NOMO-1 treated with DMSO at 0.1 percent for 48 hours (cell line): Measurements from ENCODE around the gene FBXL19.

Experiments
- DNase-seq: peaks from one replicate; lab custom pipeline; 2025; ENCODE audit not compliant: unreplicated experiment; lab: John Stamatoyannopoulos, UW

The FBXL19 gene

DNA sequence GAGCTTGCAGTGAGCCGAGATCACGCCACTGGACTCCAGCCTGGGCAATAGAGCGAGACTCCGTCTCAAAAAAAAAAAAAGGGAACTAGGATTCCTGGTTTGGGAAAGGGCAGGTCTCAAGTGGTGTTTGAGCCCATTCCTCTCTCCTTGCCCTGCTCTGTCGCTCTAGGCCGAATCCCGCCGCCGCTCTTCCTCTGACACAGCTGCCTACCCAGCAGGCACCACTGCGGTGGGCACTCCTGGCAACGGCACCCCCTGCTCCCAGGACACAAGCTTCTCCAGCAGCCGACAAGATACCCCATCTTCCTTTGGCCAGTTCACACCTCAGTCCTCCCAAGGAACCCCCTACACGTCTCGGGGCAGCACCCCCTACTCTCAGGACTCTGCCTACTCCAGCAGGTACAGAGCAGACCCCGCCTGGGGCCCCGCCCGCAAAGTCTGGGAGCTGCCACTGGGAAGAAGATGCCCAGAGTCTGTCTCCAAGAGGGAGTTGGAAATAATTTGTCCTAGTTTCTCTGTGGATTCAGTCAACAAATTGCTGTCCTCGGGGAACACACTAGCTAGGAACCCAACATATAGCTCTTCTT is 40.6 kb downstream of the FBXL19 start:
- no peak for DNase-seq

DNA sequence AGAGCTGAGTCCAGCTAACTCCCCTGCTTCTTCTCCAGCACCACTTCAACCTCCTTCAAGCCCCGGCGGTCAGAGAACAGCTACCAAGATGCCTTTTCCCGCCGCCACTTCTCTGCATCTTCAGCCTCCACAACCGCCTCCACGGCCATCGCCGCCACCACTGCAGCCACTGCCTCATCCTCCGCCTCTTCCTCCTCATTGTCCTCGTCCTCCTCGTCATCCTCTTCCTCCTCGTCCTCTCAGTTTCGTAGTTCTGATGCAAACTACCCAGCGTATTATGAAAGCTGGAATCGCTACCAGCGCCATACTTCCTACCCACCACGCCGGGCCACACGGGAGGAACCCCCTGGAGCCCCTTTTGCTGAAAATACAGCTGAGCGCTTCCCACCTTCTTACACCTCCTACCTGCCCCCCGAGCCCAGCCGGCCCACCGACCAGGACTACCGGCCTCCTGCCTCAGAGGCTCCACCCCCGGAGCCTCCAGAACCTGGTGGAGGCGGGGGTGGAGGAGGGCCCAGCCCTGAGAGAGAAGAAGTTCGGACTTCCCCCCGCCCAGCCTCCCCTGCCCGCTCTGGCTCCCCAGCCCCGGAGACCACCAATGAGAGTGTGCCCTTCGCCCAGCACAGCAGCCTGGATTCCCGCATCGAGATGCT is 41.3 kb downstream of the FBXL19 start:
- no peak for DNase-seq

DNA sequence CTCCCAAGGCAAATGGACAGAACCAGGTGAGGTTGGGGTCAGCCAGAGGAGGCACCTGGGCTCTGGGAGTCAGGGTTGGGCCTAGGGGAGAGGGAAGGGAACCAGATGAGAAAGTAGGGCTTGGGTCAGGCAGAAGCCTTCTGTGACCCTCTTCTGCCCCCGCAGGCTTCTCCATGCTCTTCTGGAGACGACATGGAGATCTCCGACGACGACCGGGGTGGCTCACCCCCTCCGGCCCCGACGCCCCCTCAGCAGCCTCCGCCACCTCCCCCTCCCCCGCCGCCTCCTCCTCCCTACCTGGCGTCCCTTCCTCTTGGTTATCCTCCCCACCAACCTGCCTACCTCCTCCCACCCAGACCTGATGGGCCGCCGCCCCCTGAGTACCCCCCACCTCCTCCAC is 42.1 kb downstream of the FBXL19 start:
- DNase-seq, result no peak

DNA sequence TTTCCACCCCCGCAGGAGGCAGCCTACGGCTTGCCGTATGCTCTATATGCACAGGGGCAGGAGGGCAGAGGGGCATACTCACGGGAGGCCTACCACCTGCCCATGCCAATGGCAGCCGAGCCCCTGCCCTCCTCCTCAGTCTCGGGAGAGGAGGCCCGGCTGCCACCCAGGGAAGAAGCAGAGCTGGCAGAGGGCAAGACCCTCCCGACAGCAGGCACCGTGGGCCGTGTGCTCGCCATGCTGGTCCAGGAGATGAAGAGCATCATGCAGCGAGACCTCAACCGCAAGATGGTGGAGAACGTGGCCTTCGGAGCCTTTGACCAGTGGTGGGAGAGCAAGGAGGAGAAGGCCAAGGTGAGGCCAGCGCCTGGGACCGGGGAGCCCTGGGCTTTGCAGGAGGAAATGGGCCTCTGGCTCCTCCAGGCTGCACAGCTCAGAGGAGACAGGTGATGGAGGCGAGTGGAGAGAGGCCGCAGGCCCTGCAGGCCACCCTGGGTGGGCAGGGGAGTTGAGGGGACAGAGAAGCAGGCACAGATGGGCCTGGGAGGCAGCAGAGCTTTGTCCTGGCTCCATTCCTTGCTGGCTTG is 42.8 kb downstream of the FBXL19 start:
- DNase-seq, result no peak

DNA sequence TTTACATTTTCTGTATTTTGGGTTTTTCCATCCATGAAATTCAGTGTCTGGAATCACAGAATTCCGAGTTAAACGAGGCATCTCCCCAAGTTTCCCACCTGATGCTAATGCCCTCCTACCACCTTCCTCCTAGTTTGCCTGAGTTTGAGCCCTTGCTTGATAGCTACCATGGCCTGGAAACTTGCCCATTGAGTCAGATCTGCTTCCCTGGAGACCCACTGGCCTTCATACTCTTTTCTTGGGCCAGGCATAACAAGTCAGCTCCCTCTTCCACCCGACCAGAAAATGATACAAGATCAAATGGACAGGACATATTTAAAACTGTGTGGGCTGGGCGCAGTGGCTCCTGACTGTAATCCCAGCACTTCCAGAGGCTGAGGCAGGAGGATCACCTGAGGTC is 44.4 kb downstream of the FBXL19 start:
- DNase-seq, result no peak

DNA sequence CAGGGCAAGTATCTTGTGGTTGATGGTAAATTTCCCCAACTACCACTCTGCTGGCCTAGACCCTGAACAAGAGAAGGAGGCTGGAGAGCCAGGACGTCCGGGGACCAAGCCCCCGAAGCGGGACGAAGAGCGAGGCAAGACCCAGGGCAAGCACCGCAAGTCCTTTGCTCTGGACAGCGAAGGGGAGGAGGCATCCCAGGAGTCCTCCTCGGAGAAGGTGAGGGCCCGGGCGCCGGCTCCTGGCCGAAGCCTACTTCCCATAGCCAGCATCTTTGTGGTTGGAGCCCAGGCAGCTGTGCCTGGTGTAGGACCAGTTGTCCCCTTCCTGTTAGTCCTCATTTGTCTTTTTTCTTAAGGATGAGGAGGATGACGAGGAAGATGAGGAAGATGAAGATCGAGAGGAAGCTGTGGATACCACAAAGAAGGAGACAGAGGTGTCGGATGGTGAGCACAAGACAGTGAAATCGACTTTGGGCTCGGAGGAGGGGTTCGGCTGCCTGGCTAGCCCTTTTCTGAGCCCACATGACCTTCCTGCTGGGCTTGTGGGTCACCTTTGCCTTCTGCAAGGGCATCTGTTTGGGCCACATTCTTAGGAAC is 46.0 kb downstream of the FBXL19 start:
- no peak for DNase-seq

DNA sequence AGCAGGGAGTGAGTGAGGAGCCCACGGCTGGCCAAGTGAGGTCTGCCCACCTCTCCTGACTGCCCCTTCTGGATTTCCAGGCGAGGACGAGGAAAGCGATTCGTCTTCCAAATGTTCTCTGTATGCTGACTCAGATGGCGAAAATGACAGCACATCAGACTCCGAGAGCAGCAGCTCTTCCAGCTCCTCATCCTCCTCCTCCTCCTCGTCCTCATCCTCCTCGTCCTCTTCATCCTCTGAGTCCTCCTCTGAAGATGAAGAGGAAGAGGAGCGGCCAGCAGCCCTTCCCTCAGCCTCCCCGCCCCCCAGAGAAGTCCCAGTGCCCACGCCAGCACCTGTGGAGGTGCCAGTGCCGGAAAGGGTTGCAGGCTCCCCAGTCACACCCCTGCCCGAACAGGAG is 47.9 kb downstream of the FBXL19 start:
- DNase-seq, result no peak

DNA sequence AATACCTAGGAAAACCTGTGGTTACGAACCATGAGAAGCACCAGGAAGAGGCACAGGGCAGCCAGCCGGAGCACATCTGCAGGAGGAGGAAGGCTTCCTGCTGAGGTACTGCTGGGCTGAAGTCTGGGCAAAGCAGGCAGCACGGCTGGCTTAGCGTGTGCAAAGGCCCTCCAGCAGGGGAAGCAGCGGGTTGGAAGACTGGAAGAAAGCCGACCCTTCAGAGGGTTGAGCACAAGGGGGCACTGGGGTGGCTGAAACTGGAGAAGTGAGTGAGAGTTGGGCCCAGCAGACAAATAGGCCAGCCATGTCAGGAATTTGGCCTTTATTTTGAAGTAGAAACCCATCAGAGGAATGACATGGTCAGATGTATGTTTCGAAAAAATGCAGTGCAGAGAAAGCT is 49.5 kb downstream of the FBXL19 start:
- DNase-seq, result no peak

DNA sequence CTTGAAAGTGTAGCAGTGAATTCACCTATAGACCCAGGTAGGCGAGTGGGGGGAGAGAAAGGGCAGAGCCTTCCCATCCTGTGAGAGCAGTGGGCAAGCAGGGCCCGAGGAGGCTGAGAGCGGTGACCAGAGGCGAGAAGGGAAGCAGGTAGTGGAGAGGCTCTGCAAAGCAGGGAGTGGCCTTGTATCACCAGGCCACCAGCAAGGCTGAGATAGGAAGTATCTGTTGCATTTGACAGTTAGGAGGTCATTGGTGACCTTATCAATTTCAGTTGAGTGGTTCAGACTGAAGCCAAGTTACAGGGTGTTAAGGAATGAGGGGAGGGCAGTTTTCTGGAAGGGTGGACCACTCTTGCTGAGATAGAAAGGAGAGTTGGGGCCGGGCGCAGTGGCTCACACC is 51.0 kb downstream of the FBXL19 start:
- no peak for DNase-seq

DNA sequence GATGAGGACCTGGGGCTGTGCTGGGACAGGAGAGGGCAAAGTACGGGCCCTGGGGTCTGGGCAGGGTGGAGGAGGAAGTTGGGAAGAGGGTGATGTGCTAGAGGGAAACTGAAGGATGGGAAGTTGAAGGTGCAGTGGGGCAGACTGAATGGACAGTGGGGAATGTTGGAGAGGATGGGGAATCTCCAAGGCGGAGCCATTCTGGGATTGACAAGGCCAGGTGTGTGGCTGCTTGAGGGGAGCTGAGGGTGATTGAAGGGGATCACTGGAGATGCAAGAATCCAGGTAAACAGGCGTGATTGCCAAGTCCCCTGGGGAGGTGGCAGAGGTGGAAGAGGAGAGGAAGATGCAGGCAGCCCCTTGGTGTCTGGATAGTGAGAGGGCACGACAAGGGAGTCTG is 53.1 kb downstream of the FBXL19 start:
- no peak for DNase-seq

DNA sequence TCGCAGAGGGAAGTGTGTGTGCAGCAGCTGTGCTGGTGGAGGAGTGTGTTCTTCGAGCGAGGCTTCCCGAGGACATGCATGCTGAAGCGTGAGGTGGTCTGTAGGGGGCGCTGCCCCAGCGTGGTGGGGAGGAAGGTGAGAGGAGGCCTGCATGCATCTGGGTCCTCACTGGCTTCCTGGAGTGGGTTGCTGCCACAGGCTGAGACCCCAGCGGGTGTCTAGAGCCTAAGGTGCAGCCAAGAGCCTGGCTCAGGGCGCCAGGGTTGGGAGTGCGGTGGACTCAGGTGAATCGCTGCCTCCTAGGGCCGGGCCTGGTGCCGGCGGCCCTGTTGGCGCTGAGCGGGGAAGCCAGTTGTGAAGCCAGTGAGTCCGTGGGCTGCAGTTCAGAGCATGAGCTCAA is 54.1 kb downstream of the FBXL19 start:
- no peak for DNase-seq

DNA sequence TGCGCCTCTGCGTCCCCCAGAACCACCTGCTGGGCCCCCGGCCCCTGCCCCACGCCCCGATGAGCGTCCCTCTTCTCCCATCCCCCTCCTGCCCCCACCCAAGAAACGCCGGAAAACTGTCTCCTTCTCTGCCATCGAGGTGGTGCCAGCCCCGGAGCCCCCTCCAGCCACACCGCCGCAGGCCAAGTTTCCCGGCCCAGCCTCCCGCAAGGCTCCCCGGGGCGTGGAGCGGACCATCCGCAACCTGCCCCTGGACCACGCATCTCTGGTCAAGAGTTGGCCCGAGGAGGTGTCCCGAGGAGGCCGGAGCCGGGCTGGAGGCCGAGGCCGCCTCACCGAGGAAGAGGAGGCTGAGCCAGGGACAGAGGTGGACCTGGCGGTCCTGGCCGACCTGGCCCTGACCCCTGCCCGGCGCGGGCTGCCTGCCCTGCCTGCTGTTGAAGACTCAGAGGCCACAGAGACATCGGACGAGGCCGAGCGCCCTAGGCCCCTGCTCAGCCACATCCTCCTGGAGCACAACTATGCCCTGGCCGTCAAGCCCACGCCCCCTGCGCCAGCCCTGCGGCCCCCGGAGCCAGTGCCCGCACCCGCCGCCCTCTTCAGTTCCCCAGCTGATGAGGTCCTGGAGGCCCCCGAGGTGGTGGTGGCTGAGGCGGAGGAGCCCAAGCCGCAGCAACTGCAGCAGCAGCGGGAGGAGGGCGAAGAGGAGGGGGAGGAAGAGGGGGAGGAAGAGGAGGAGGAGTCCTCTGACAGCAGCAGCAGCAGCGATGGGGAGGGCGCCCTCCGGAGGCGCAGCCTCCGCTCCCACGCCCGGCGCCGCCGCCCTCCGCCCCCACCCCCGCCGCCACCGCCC is 56.0 kb downstream of the FBXL19 start:
- DNase-seq, result no peak

DNA sequence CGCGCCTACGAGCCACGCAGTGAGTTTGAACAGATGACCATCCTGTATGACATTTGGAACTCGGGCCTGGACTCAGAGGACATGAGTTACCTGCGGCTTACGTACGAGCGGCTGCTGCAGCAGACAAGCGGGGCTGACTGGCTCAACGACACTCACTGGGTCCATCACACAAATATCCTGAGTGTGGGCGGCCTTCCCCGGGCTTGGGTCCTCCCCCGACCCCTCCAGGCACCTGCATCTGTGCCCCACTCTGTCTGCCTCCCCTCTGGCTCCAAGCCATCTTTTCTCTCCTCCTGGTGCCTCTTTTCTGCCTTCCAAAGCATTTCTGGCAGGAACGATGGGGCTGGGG is 56.6 kb downstream of the FBXL19 start:
- DNase-seq, result no peak

DNA sequence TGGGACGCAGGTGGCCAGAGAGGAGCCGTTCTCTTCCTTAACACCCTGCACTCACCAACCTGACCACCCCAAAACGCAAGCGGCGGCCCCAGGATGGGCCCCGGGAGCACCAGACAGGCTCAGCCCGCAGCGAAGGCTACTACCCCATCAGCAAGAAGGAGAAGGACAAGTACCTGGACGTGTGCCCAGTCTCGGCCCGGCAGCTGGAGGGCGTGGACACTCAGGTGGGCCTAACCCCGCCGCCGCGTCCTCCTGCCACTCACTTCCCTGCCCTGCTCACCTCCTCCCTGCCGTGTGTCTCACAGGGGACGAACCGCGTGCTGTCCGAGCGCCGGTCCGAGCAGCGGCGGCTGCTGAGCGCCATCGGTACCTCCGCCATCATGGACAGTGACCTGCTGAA is 57.1 kb downstream of the FBXL19 start:
- no peak for DNase-seq

DNA sequence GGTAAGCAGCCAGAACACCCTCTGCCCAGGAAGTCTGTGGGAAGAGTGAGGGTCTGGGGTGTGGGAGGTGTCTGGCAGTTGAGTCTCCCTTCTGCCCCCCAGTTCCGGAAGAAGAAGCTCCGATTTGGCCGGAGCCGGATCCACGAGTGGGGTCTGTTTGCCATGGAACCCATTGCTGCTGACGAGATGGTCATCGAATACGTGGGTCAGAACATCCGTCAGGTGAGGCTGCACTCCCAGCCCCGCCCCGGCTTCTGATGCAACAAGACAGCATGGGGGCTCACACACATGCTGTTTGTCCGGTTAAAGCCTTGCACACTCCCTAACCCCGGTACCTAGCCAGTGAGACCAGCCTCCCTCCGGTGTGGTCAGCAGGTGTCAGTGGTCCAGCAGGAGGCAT is 57.6 kb downstream of the FBXL19 start:
- DNase-seq, result no peak

DNA sequence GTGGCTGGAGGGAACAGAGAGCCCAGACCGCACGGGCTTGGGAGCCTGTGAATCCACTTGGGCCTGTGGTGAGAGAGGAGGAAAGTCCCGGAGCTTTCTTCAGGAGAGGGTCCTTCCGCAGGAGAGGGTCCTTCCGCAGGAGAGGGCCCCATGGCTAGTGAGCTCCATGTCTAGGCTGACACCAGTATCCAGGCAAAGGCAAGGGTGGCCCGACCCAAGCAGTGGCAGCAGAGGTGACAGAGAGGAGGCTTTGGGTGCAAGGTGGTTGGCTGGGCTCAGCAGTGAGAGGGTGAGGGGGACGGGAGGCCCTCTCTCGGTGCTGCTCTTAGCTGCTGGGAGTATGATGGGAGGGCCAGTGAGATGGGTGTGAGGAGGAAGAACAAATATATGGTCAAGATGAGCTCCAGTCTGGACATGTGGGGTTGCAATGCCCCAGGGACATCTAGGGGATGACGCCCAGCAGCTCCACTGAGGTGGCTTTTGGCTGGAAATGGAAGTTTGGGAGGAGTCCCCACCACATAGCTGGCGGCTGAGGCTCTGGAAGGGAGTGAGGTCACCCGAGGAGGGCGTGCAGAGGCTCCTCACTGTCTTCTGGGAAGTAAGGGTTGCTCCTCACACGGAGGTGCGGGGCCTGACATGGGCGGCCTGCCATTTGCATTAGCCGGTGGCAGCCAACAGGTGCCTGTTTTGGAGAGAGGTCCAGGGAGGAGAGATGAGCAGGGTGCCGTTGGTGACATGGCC is 59.3 kb downstream of the FBXL19 start:
- no peak for DNase-seq

DNA sequence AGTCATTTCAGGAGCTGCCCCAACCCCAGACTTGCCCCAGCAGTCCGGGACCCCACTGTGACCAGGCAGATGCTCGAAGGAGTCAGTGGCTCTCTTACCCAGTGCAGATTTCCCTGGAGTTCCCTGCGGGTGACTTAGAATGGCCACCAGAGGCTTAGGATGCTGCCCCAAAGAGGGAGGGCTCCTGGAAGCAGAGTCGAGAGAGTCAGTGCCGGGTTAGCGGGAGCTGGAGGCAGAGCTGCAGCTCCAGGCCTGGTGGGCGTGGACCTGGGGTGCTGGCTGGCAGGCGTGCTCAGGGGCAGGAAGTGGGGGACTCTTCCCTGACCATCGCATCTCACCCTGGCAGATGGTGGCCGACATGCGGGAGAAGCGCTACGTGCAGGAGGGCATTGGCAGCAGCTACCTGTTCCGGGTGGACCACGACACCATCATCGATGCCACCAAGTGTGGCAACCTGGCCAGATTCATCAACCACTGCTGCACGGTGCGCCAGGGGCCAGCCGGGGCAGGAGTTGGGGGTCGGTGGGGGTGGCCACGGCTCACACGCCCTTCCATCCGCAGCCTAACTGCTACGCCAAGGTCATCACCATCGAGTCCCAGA is 60.0 kb downstream of the FBXL19 start:
- no peak for DNase-seq

DNA sequence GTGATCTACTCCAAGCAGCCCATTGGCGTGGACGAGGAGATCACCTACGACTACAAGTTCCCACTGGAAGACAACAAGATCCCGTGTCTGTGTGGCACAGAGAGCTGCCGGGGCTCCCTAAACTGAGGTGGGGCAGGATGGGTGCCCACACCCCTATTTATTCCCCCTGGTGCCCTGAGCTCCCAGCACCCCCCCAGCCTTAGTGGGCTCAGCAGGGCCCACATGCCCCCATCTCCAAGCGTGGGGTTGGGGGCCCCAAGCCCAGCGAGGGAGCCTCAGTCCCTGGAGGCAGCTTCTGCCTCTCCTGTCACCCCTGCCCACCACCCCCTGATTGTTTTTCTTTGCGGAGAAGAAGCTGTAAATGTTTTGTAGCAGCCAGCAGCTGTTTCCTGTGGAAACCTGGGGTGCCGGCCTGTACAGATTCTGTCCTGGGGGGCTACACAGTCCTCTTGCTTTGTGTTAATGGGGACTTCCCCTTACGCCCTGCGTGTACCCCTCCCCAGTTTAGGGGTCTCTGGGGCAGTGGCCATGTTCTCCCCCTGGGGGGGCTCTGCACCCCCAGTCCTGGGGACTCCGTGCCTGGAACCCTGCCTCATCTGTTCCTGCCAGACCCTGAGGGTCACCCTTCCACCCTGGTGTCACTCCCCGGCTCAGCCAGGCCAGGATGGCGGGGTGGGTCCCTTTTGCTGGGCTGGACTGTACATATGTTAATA is 60.7 kb downstream of the FBXL19 start:
- no peak for DNase-seq

DNA sequence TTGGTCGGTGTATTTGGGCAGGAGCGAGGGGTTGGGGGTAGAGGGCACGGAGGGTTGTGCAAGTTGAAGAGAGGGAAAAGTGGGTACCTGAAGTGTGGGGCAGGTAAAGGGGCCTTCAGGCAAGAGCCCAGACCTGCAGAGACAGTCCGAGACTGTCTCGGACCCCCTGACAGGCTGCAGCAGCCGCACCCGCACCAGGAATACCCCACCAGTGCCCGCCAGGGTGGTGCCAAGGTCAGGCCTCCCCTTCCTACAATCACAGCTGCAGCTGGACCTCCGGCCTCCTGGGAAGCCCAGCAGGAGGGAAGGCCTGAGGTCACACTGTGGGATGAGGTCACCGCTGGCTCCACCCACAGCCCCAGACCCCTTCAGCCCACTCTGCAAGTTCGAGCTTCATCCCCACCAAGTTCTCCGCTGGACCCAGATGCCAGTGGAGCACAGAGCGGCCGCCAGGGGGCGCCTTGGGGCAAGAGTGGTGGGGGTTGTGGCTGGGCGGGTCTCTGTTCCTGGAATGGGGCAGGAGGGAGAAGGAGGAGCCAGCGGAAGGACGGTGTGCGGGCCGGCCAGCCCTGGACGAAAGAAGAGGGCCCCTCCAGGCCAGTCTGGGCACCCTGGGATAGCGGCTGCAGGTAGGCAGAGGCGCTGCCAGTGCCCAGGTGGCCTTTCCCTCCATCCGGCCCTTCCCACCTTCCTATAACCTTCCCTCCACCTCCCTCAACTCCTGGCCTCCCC is 61.5 kb downstream of the FBXL19 start, which contains the start of gene HSD3B7:
HSD3B7 (plus strand) TSS at position 539 of the 732 bp plus-strand sequence. CDS start 452 bp downstream, outside the sequence.
- DNase-seq, result peak; percentile 70
